IPS-20b (cell line): ENCODE results near the gene SLC39A8.
"Not testable (repeated sequence)": the region's sequence is repeated elsewhere in the genome, so short reads cannot be mapped to it uniquely, and the experiment has no call there.

ENCODE experiments used
- H3K27ac ChIP-seq: one replicate; pipeline ENCODE4 v1.5.1; 2013; ENCODE audit warnings: low read length
- H3K27me3 ChIP-seq: 2 replicates; pipeline ENCODE4 v1.6.1; 2013; ENCODE audit warnings: mild to moderate bottlenecking, low read length, inconsistent platforms; ENCODE audit not compliant: insufficient read depth
- H3K36me3 ChIP-seq: 2 replicates; pipeline ENCODE4 v1.6.1; 2013; ENCODE audit warnings: low read depth, mild to moderate bottlenecking, inconsistent platforms, low read length, moderate library complexity; ENCODE audit not compliant: insufficient read depth
- H3K4me1 ChIP-seq: 2 replicates; pipeline ENCODE4 v1.6.1; 2013; ENCODE audit warnings: mild to moderate bottlenecking, control low read depth, inconsistent platforms, low read length, moderate library complexity; ENCODE audit not compliant: insufficient read depth
- H3K4me3 ChIP-seq: 2 replicates; pipeline ENCODE4 v1.5.1; 2013; ENCODE audit warnings: mild to moderate bottlenecking, low read length, inconsistent platforms
- H3K9ac ChIP-seq: 2 replicates; pipeline ENCODE4 v1.6.1; 2013; ENCODE audit warnings: low read depth, mild to moderate bottlenecking, inconsistent platforms, low read length, moderate library complexity
- H3K9me3 ChIP-seq: 2 replicates; pipeline ENCODE4 v1.6.1; 2013; ENCODE audit warnings: mild to moderate bottlenecking, low read depth, low read length, inconsistent platforms; ENCODE audit not compliant: insufficient read depth

The SLC39A8 gene

GRCh38 chr4:102253860-102254259 lies 91.4 kb downstream of the SLC39A8 start:
- no peaks in the 10 kb centered on the region for H3K27me3 ChIP-seq
- H3K27ac ChIP-seq, result no peak overlapping the region
- H3K36me3 ChIP-seq, result no peaks in the 10 kb centered on the region
- no peaks in the 10 kb centered on the region for H3K4me1 ChIP-seq
- no peaks in the 10 kb centered on the region for H3K9me3 ChIP-seq
- H3K4me3 ChIP-seq, result no peak overlapping the region
- H3K9ac ChIP-seq, result no peak overlapping the region

GRCh38 chr4:102252171-102252570 lies 93.1 kb downstream of the SLC39A8 start:
- Histone ChIP-seq H3K9ac (no peak overlapping the region), H3K4me1 (no peaks in the 10 kb centered on the region), H3K27me3 (no peaks in the 10 kb centered on the region), H3K36me3 (no peaks in the 10 kb centered on the region), H3K4me3 (no peak overlapping the region), H3K9me3 (no peaks in the 10 kb centered on the region), H3K27ac (no peak overlapping the region)

- Histone ChIP-seq H3K9me3 (no peaks in the 10 kb centered on the region), H3K4me3 (no peak overlapping the region), H3K9ac (no peak overlapping the region), H3K4me1 (no peaks in the 10 kb centered on the region), H3K36me3 (no peaks in the 10 kb centered on the region), H3K27ac (no peak overlapping the region), H3K27me3 (no peaks in the 10 kb centered on the region)
Observed at GRCh38 chr4:102250341-102250740, 94.9 kb downstream of the SLC39A8 start.

GRCh38 chr4:102247041-102247440 lies 98.2 kb downstream of the SLC39A8 start:
- Histone ChIP-seq H3K36me3 (no peaks in the 10 kb centered on the region), H3K9ac (no peak overlapping the region), H3K4me3 (no peak overlapping the region), H3K4me1 (no peaks in the 10 kb centered on the region), H3K27ac (no peak overlapping the region), H3K27me3 (no peaks in the 10 kb centered on the region), H3K9me3 (no peaks in the 10 kb centered on the region)

- Histone ChIP-seq H3K9me3 (no peaks in the 10 kb centered on the region), H3K27ac (no peak overlapping the region), H3K9ac (no peak overlapping the region), H3K27me3 (no peaks in the 10 kb centered on the region), H3K36me3 (no peaks in the 10 kb centered on the region), H3K4me1 (no peaks in the 10 kb centered on the region), H3K4me3 (no peak overlapping the region)
Observed at GRCh38 chr4:102246416-102246815, 98.9 kb downstream of the SLC39A8 start.

GRCh38 chr4:102244878-102245535 lies 100.3 kb downstream of the SLC39A8 start:
- H3K4me1 ChIP-seq, result no peaks in the 10 kb centered on the region
- H3K9me3 ChIP-seq, result no peaks in the 10 kb centered on the region
- no peak overlapping the region for H3K27ac ChIP-seq
- H3K9ac ChIP-seq, result no peak overlapping the region
- H3K4me3 ChIP-seq, result no peak overlapping the region
- no peaks in the 10 kb centered on the region for H3K27me3 ChIP-seq
- H3K36me3 ChIP-seq, result no peaks in the 10 kb centered on the region

GRCh38 chr4:102243296-102243695 lies 102.0 kb downstream of the SLC39A8 start:
- not testable (repeated sequence) for H3K27ac ChIP-seq, H3K4me3 ChIP-seq, H3K4me1 ChIP-seq, H3K9ac ChIP-seq, H3K36me3 ChIP-seq, H3K27me3 ChIP-seq, H3K9me3 ChIP-seq

GRCh38 chr4:102234243-102234838 lies 110.9 kb downstream of the SLC39A8 start:
- H3K4me1 ChIP-seq, result no peaks in the 10 kb centered on the region
- no peak overlapping the region for H3K9ac ChIP-seq
- no peak overlapping the region for H3K27ac ChIP-seq
- H3K9me3 ChIP-seq, result peaks cover 5% of the 10 kb centered on the region
- no peaks in the 10 kb centered on the region for H3K27me3 ChIP-seq
- H3K36me3 ChIP-seq, result no peaks in the 10 kb centered on the region
- H3K4me3 ChIP-seq, result no peak overlapping the region

- Histone ChIP-seq H3K4me1 (no peaks in the 10 kb centered on the region), H3K9ac (no peak overlapping the region), H3K4me3 (no peak overlapping the region), H3K9me3 (peaks cover 5% of the 10 kb centered on the region), H3K36me3 (no peaks in the 10 kb centered on the region), H3K27me3 (no peaks in the 10 kb centered on the region), H3K27ac (no peak overlapping the region)
Observed at GRCh38 chr4:102230194-102230593, 115.1 kb downstream of the SLC39A8 start.

- no peaks in the 10 kb centered on the region for H3K4me1 ChIP-seq
- no peak overlapping the region for H3K4me3 ChIP-seq
- no peaks in the 10 kb centered on the region for H3K27me3 ChIP-seq
- H3K9ac ChIP-seq, result no peak overlapping the region
- H3K27ac ChIP-seq, result no peak overlapping the region
- no peaks in the 10 kb centered on the region for H3K9me3 ChIP-seq
- H3K36me3 ChIP-seq, result no peaks in the 10 kb centered on the region
Observed at GRCh38 chr4:102227388-102227787, 117.9 kb downstream of the SLC39A8 start.

GRCh38 chr4:102223461-102223860 lies 121.8 kb downstream of the SLC39A8 start:
- Histone ChIP-seq H3K27ac (no peak overlapping the region), H3K9ac (no peak overlapping the region), H3K4me3 (no peak overlapping the region), H3K4me1 (peaks cover 16% of the 10 kb centered on the region; the same call in 1 of the 2 replicates), H3K27me3 (no peaks in the 10 kb centered on the region), H3K36me3 (no peaks in the 10 kb centered on the region), H3K9me3 (no peaks in the 10 kb centered on the region)

GRCh38 chr4:102222838-102223409 lies 122.4 kb downstream of the SLC39A8 start:
- Histone ChIP-seq H3K27ac (no peak overlapping the region), H3K4me1 (peaks cover 17% of the 10 kb centered on the region; the same call in 1 of the 2 replicates), H3K9me3 (no peaks in the 10 kb centered on the region), H3K36me3 (no peaks in the 10 kb centered on the region), H3K9ac (no peak overlapping the region), H3K4me3 (no peak overlapping the region), H3K27me3 (no peaks in the 10 kb centered on the region)
